ENCODE data around the gene NR1D1. TPM values are rescaled to one million over a fixed set of nuclear protein-coding genes. Genes with fewer than 3 reads are reported as not detected.

NR1D1 gene
- total and polyA plus RNA-seq, 2 of the 13 experiments (the other 11 are each of a cell fraction or from before 2014, with no cell fraction given) = 2.1 to 2.7 TPM

DNA sequence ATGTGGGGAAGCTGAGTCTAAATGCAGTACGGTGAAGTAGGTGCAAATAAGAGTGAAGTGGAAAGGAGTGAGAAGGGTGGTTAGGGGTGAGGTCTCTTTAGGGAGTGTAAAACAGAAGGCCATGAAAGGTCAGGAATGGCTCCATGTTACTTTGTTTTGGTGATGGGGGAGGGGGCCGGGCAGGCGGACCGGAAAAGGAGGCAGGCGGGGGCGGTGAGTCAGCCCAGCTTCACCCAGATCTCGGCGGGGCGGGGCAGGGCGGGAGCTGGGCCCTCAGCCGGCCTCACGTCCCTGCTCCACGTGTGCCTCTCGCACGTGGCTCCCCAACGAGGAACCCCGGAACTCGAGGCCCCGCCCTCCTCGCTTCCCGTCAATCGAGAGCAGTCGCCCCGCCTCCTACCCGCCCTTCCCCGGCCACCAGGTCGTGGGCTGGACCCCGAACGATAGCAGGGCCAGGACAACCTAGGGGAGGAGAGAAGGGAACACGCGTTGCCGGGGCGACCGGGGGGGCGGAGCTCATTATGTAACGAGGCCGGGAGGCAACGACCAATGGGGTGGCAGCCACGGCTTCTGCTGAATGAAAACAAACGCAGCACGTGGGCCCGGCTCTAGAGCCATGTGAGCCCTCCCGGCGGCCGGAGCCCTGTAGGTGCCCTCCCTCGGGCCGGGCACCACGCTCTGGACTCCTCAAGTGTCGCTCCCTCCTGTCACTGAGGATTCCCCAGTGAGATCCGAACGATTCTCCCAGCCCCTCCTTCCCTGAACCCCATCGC is 1.4 kb downstream of the NR1D1 start (continued):
- TF ChIP-seq, protein P1, sequence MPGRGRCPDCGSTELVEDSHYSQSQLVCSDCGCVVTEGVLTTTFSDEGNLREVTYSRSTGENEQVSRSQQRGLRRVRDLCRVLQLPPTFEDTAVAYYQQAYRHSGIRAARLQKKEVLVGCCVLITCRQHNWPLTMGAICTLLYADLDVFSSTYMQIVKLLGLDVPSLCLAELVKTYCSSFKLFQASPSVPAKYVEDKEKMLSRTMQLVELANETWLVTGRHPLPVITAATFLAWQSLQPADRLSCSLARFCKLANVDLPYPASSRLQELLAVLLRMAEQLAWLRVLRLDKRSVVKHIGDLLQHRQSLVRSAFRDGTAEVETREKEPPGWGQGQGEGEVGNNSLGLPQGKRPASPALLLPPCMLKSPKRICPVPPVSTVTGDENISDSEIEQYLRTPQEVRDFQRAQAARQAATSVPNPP (CRISPR knock-in tag; IDR thresholded peaks at IDR 0.05) = peak; percentile 76; the same call in 1 of the 2 replicates
- TF ChIP-seq HES4 (CRISPR knock-in tag; IDR thresholded peaks at IDR 0.05; ENCODE audit: borderline replicate concordance) (peak; percentile 97), HOXD1 (CRISPR knock-in tag; IDR thresholded peaks at IDR 0.05) (peak; percentile 94; the same call in 1 of the 2 replicates), TCF7L2 (IDR thresholded peaks at IDR 0.05; ENCODE audit: low read depth, low read length) (no peak), ZBTB7B (CRISPR knock-in tag; IDR thresholded peaks at IDR 0.05) (peak; percentile 78; the same call in 1 of the 2 replicates), ZNF24 (IDR thresholded peaks at IDR 0.05) (no peak), SRSF4 (IDR thresholded peaks at IDR 0.05; ENCODE audit: low read depth, low read length, poor library complexity, severe bottlenecking) (no peak), ZKSCAN5 (CRISPR knock-in tag; IDR thresholded peaks at IDR 0.05) (no peak), ZSCAN25 (CRISPR knock-in tag; IDR thresholded peaks at IDR 0.05) (peak; percentile 90), CEBPB (IDR thresholded peaks at IDR 0.05; ENCODE audit: borderline replicate concordance, low read depth, low read length) (peak; percentile 54; the same call in 1 of the 2 replicates), TGIF2 (CRISPR knock-in tag; IDR thresholded peaks at IDR 0.05) (peak; percentile 97), CENPT (CRISPR knock-in tag; IDR thresholded peaks at IDR 0.05; ENCODE audit: low read depth) (no peak; the same call in 1 of the 2 replicates), MXI1 (IDR thresholded peaks at IDR 0.05; ENCODE audit: borderline replicate concordance, low read depth, low read length) (peak; percentile 100), ZKSCAN1 (IDR thresholded peaks at IDR 0.05; ENCODE audit: low read length) (no peak), ZNF343 (CRISPR knock-in tag; IDR thresholded peaks at IDR 0.05) (peak; percentile 97), NONO (IDR thresholded peaks at IDR 0.05) (no peak), NONO (CRISPR knock-in tag; conservative IDR thresholded peaks at IDR 0.05) (peak; percentile 95), HMG20A (CRISPR knock-in tag; IDR thresholded peaks at IDR 0.05; ENCODE audit: borderline replicate concordance) (peak; percentile 84; the same call in 1 of the 2 replicates), NR2F2 (IDR thresholded peaks at IDR 0.05; ENCODE audit: borderline replicate concordance, low read depth) (peak; percentile 27; the same call in 1 of the 2 replicates), ATF7 (IDR thresholded peaks at IDR 0.05) (no peak), ATF7 (CRISPR knock-in tag; IDR thresholded peaks at IDR 0.05) (peak; percentile 75), ZNF564 (CRISPR knock-in tag; IDR thresholded peaks at IDR 0.05) (peak; percentile 96), RARG (CRISPR knock-in tag; IDR thresholded peaks at IDR 0.05; ENCODE audit: low read depth) (no peak)
- TF ChIP-seq, protein P2, sequence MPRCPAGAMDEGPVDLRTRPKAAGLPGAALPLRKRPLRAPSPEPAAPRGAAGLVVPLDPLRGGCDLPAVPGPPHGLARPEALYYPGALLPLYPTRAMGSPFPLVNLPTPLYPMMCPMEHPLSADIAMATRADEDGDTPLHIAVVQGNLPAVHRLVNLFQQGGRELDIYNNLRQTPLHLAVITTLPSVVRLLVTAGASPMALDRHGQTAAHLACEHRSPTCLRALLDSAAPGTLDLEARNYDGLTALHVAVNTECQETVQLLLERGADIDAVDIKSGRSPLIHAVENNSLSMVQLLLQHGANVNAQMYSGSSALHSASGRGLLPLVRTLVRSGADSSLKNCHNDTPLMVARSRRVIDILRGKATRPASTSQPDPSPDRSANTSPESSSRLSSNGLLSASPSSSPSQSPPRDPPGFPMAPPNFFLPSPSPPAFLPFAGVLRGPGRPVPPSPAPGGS (CRISPR knock-in tag; IDR thresholded peaks at IDR 0.05) = peak; percentile 94; the same call in 1 of the 2 replicates
- TF ChIP-seq, protein P3, sequence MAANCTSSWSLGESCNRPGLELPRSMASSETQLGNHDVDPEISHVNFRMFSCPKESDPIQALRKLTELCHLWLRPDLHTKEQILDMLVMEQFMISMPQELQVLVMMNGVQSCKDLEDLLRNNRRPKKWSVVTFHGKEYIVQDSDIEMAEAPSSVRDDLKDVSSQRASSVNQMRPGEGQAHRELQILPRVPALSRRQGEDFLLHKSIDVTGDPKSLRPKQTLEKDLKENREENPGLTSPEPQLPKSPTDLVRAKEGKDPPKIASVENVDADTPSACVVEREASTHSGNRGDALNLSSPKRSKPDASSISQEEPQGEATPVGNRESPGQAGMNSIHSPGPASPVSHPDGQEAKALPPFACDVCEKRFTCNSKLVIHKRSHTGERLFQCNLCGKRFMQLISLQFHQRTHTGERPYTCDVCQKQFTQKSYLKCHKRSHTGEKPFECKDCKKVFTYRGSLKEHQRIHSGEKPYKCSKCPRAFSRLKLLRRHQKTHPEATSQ (CRISPR knock-in tag; IDR thresholded peaks at IDR 0.05; ENCODE audit: borderline replicate concordance) = peak; percentile 87; the same call in 1 of the 2 replicates
- TF ChIP-seq, protein P4, sequence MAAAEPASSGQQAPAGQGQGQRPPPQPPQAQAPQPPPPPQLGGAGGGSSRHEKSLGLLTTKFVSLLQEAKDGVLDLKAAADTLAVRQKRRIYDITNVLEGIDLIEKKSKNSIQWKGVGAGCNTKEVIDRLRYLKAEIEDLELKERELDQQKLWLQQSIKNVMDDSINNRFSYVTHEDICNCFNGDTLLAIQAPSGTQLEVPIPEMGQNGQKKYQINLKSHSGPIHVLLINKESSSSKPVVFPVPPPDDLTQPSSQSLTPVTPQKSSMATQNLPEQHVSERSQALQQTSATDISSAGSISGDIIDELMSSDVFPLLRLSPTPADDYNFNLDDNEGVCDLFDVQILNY (CRISPR knock-in tag; conservative IDR thresholded peaks at IDR 0.05) = peak; percentile 78; the same call in 1 of the 2 replicates
- TF ChIP-seq, protein P5, sequence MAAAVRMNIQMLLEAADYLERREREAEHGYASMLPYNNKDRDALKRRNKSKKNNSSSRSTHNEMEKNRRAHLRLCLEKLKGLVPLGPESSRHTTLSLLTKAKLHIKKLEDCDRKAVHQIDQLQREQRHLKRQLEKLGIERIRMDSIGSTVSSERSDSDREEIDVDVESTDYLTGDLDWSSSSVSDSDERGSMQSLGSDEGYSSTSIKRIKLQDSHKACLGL (CRISPR knock-in tag; IDR thresholded peaks at IDR 0.05) = peak; percentile 98
